ENCODE measurements around the gene EN1. TPM values are rescaled to one million over a fixed set of nuclear protein-coding genes. Genes with fewer than 3 reads are reported as not detected.

Gene EN1
- total and polyA plus RNA-seq, 2 experiments from 2014 or later = 0.43 to 1.3 TPM

GRCh38 chr2:118841450-118841827, 6.0 kb downstream of the EN1 start:
- WGBS (ENCODE audit: low lambda C conversion rate, missing lambda C conversion rate) = 41% methylated on average over 20 of the region's 20 CpGs
- Histone ChIP-seq H3K27ac (no peak overlapping the region), H4K20me1 (ENCODE audit: insufficient read depth, poor library complexity, severe bottlenecking) (no peaks in the 10 kb centered on the region), H3K9me2 (replicated peaks; ENCODE audit: insufficient read depth) (no peaks in the 10 kb centered on the region), H3K4me1 (ENCODE audit: insufficient read depth) (peaks cover 9% of the 10 kb centered on the region), H2AFZ (no peak overlapping the region), H3K9me3 (ENCODE audit: low read depth) (no peaks in the 10 kb centered on the region), H3K4me2 (peak overlapping the region; percentile 69), H3K4me3 (no peak overlapping the region), H3K27me3 (peaks cover 97% of the 10 kb centered on the region), H3K79me2 (no peaks in the 10 kb centered on the region), H3K36me3 (replicated peaks; ENCODE audit: insufficient read depth, low read depth) (no peaks in the 10 kb centered on the region)
- TF ChIP-seq EZH2 (IDR thresholded peaks at IDR 0.05; ENCODE audit: borderline replicate concordance) = no peak
- TF ChIP-seq EZH2phosphoT487 (IDR thresholded peaks at IDR 0.05; ENCODE audit: low read depth, severe bottlenecking, unreplicated experiment) = peak; percentile 14
- no peak for TF ChIP-seq CTCF (IDR thresholded peaks at IDR 0.05; ENCODE audit: poor library complexity)
- DNase-seq (ENCODE audit: low spot score) = no peak

- no peak for DNase-seq (ENCODE audit: low spot score)
- Histone ChIP-seq H3K27me3 (peaks cover 99% of the 10 kb centered on the region), H3K79me2 (no peaks in the 10 kb centered on the region), H2AFZ (no peak overlapping the region), H3K4me1 (ENCODE audit: insufficient read depth) (peaks cover 23% of the 10 kb centered on the region), H3K27ac (no peak overlapping the region), H3K9me3 (ENCODE audit: low read depth) (no peaks in the 10 kb centered on the region), H3K4me2 (no peak overlapping the region), H3K9me2 (replicated peaks; ENCODE audit: insufficient read depth) (no peaks in the 10 kb centered on the region), H3K36me3 (replicated peaks; ENCODE audit: insufficient read depth, low read depth) (no peaks in the 10 kb centered on the region), H4K20me1 (ENCODE audit: insufficient read depth, poor library complexity, severe bottlenecking) (no peaks in the 10 kb centered on the region), H3K4me3 (no peak overlapping the region)
- WGBS (ENCODE audit: low lambda C conversion rate, missing lambda C conversion rate) = 69% methylated on average over 6 of the region's 6 CpGs
- no peak for TF ChIP-seq CTCF (IDR thresholded peaks at IDR 0.05; ENCODE audit: poor library complexity)
- TF ChIP-seq EZH2 (IDR thresholded peaks at IDR 0.05; ENCODE audit: borderline replicate concordance) = no peak
- no peak for TF ChIP-seq EZH2phosphoT487 (IDR thresholded peaks at IDR 0.05; ENCODE audit: low read depth, severe bottlenecking, unreplicated experiment)
Observed at GRCh38 chr2:118838741-118839455, 8.6 kb downstream of the EN1 start.

GRCh38 chr2:118837621-118838020, 9.8 kb downstream of the EN1 start:
- no peak overlapping the region for H3K27ac ChIP-seq
- H3K4me3 ChIP-seq = no peak overlapping the region
- H3K9me2 ChIP-seq (replicated peaks; ENCODE audit: insufficient read depth) = no peaks in the 10 kb centered on the region
- TF ChIP-seq CTCF (IDR thresholded peaks at IDR 0.05; ENCODE audit: poor library complexity) (no peak), EZH2 (IDR thresholded peaks at IDR 0.05; ENCODE audit: borderline replicate concordance) (no peak), EZH2phosphoT487 (IDR thresholded peaks at IDR 0.05; ENCODE audit: low read depth, severe bottlenecking, unreplicated experiment) (no peak)
- H2AFZ ChIP-seq = no peak overlapping the region
- WGBS (ENCODE audit: low lambda C conversion rate, missing lambda C conversion rate) = 65% methylated on average over 2 of the region's 2 CpGs
- no peaks in the 10 kb centered on the region for H3K36me3 ChIP-seq (replicated peaks; ENCODE audit: insufficient read depth, low read depth)
- peaks cover 19% of the 10 kb centered on the region for H3K4me1 ChIP-seq (ENCODE audit: insufficient read depth)
- H3K4me2 ChIP-seq = no peak overlapping the region
- no peaks in the 10 kb centered on the region for H3K79me2 ChIP-seq
- H4K20me1 ChIP-seq (ENCODE audit: insufficient read depth, poor library complexity, severe bottlenecking) = no peaks in the 10 kb centered on the region
- peaks cover 100% of the 10 kb centered on the region for H3K27me3 ChIP-seq
- DNase-seq (ENCODE audit: low spot score) = no peak
- H3K9me3 ChIP-seq (ENCODE audit: low read depth) = no peaks in the 10 kb centered on the region

Measured in hepatocyte (in vitro differentiated cells).